AG09309 (cell line): Measurements from ENCODE around the gene C2orf78.

Source experiments
- DNase-seq: peaks from one replicate; pipeline ENCODE4 v3.0.0-alpha.2; 2010; ENCODE audit warnings: low read depth
- H3K4me3 ChIP-seq: 2 replicates; pipeline ENCODE4 v1.5.1; 2011; ENCODE audit warnings: mild to moderate bottlenecking, low read depth, low read length, moderate library complexity; ENCODE audit not compliant: control insufficient read depth
- CTCF ChIP-seq: IDR thresholded peaks from 2 replicates; pipeline ENCODE4 v1.5.1; 2011; ENCODE audit warnings: mild to moderate bottlenecking, low read depth, low read length, inconsistent platforms; ENCODE audit not compliant: insufficient read depth, control insufficient read depth; ENCODE audit errors: missing control alignments

C2orf78 gene

GRCh38 chr2:73827018-73827417 lies 43.0 kb downstream of the C2orf78 start:
- no peak overlapping the region for H3K4me3 ChIP-seq
- DNase-seq = no peak
- TF ChIP-seq CTCF = peak; percentile 45

GRCh38 chr2:73827660-73828388 lies 43.8 kb downstream of the C2orf78 start:
- peak overlapping the region; percentile 66 for H3K4me3 ChIP-seq
- no peak for DNase-seq

GRCh38 chr2:73828389-73828817 lies 44.4 kb downstream of the C2orf78 start:
- TF ChIP-seq CTCF = no peak
- peak overlapping the region; percentile 66 for H3K4me3 ChIP-seq
- DNase-seq = no peak

More at GRCh38 chr2:73827660-73828388, 43.8 kb downstream of the C2orf78 start:
- TF ChIP-seq CTCF = no peak

- no peak for TF ChIP-seq CTCF
- peak within 1 kb of the TSS; percentile 66 for H3K4me3 ChIP-seq
Measured at GRCh38 chr2:73828818-73829570, 45.0 kb downstream of the C2orf78 start, which contains the start of gene STAMBP. Gene STAMBP, plus strand, starts transcription at chr2:73828961. Its CDS starts 1,896 bp downstream, at chr2:73830857.

GRCh38 chr2:73830871-73831401 lies 47.0 kb downstream of the C2orf78 start:
- no peak overlapping the region for H3K4me3 ChIP-seq
- no peak for TF ChIP-seq CTCF
- DNase-seq = peak; percentile 73

More at GRCh38 chr2:73828818-73829570, 45.0 kb downstream of the C2orf78 start, which contains the start of gene STAMBP:
- peak; percentile 71 for DNase-seq

GRCh38 chr2:73832930-73833329 lies 48.9 kb downstream of the C2orf78 start:
- DNase-seq = no peak
- H3K4me3 ChIP-seq = no peak overlapping the region
- TF ChIP-seq CTCF = no peak
